8988T (cell line): ENCODE results near the gene TREH.
"Not testable (repeated sequence)": the region's sequence is repeated elsewhere in the genome, so short reads cannot be mapped to it uniquely, and the experiment has no call there.

Source experiments
- DNase-seq: peaks from one replicate; pipeline ENCODE4 v3.0.0; 2011

The TREH gene, protein sequence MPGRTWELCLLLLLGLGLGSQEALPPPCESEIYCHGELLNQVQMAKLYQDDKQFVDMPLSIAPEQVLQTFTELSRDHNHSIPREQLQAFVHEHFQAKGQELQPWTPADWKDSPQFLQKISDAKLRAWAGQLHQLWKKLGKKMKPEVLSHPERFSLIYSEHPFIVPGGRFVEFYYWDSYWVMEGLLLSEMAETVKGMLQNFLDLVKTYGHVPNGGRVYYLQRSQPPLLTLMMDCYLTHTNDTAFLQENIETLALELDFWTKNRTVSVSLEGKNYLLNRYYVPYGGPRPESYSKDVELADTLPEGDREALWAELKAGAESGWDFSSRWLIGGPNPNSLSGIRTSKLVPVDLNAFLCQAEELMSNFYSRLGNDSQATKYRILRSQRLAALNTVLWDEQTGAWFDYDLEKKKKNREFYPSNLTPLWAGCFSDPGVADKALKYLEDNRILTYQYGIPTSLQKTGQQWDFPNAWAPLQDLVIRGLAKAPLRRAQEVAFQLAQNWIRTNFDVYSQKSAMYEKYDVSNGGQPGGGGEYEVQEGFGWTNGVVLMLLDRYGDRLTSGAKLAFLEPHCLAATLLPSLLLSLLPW

DNA sequence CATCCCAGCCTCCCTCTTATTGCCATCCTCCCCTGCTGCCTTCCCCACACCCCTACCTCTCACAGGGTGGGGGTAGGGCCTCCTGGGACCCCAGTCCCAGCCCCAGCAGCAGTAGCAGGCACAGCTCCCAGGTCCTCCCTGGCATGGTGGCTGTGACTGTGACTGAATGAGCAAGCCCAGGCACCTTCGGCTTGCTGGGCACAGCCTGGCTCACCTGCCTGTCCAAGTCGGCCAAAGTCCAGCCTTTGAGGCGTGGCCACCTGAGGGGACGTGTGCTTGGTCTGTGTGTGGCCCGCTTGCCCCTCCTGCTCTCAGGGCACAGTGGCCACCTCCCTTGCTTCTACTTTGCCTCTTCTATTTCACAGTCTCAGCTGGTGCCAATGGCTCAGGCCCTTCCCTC, at the start of gene TREH:
Gene TREH (minus strand): TSS at position 168 of the 400 bp plus-strand sequence. CDS start 23 bp downstream, at position 145.
- no peak for DNase-seq

DNA sequence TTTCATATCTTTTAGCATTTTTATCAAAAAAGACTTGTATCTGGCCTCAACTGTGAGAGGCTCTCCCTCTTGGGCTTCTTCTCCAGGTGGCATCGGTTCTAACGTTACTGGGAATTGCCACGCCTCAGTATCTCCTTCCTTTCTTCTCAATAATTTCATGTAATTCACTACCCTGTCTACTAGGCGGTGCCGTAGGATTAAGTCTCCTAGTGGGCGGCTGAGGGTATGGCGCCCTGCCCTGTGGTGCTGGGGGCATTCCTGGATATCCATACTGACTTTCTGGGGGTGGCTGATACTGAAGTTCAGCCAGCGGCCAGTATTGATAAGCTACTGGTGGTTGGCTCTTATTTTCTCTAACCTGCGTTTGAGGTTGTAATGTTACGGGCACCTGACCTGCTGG, 48.7 kb upstream of the TREH start:
- not testable (repeated sequence) for DNase-seq

DNA sequence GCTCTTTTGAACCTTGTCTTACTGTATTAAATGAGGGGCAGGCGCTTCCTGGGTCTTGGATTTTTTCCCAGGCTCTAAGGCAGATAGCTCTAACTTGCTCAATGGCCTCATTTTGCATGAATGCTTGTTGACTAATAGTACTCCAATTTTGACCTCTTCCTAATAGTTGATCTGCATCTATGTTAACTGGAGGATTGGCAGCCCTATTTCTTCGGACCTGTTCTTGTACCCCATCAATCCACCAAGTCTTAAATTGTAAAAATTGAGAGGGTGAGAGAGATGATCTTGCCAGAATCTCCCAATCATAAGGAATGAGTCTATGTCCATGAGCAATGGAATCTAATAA, 48.2 kb upstream of the TREH start:
- not testable (repeated sequence) for DNase-seq

DNA sequence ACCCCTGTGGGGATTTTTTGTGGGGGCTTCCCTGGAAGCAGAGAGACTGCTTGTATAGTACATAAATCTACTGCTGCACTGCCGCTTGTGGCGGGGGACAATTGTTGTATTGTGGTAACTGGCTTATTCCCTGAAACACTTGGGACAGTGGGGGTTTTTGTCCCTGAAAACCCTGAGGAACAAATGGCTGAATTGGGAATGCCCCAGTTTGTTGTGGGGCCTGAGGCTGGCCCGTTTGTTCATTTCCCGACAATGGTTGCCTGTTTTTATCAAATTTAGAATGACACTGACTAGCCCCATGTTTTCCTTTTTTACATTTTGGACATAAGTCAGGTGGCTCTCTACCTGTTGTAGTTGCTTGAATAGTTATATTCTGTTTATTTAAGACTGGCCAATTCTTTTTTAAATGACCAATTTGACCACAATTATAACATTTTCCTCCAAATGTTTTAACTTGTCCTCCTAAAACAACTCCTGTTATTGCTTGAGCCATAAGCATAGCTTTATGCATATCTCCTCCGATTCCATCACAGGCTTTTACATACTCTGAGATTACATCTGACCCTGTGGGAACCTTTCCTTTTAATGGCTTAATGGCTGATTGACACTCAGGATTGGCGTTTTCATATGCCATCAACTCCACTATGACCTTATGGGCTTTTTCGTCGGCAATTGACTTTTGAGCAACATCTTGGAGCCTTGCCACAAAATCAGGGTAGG, 47.7 kb upstream of the TREH start:
- not testable (repeated sequence) for DNase-seq

DNA sequence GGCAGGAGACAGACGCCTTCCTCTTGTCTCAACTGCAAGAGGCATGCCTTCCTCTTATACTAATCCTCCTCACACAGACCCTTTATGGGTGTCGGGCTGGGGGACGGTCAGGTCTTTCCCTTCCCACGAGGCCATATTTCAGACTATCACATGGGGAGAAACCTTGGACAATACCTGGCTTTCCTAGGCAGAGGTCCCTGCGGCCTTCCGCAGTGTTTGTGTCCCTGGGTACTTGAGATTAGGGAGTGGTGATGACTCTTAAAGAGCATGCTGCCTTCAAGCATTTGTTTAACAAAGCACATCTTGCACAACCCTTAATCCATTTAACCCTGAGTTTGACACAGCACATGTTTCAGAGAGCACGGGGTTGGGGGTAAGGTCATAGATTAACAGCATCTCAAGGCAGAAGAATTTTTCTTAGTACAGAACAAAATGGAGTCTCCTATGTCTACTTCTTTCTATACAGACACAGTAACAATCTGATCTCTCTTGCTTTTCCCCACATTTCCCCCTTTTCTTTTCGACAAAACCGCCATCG, 42.1 kb upstream of the TREH start:
- not testable (repeated sequence) for DNase-seq

DNA sequence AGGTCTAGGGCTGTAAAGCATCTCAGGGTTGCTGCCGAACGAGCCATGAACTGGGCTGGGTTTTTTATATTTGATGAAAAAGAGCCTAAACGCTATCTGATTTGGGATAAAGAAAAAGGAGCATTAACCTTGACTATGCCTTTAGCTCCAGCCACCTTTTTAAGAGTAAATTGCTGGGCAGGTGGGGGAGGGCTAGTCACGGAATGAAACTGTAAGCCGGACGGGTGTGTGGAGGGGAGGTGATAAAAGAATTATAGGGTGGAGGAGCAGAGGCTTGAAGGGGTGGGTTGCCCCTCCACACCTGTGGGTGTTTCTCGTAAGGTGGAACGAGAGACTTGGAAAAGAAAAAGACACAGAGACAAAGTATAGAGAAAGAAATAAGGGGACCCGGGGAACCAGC, 41.3 kb upstream of the TREH start:
- DNase-seq, result not testable (repeated sequence)

DNA sequence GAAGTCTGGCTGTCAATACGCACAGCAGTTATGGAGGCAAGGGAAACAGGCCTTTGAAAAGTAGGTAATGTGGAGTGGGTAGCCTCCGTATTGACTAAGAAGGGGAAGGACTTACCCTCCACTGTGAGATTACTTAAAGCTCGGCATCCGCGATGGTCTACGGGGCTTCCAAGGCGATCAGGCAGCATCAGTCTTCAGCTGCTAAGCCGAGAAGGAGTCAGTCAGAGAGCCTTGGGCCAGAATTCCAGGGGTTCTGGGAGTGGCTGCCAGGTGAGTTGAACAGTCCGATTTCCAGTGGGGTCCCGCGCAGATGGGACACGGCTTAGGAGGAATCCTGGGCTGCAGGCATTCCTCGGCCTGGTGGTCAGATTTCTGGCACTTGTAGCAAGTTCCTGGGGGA, 40.6 kb upstream of the TREH start:
- DNase-seq, result not testable (repeated sequence)

DNA sequence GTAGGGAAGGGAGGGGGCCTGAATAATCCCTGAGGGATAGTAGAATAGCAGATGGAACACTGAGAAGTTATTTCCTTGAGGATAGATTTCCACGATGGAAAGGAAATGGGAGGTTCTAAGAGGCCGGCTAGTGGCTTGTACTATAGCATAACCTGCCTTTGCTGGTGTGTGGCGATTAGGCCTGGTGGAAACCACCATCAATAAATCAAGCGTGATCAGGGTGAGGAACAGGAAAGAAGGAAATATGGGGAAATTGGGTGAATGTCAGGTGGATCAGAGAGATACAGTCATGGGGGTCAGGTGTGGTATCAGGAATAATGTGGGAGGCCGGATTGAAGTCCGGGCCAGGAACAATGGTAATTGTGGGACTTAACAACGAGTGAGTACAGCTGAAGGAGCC, 39.1 kb upstream of the TREH start:
- not testable (repeated sequence) for DNase-seq

DNA sequence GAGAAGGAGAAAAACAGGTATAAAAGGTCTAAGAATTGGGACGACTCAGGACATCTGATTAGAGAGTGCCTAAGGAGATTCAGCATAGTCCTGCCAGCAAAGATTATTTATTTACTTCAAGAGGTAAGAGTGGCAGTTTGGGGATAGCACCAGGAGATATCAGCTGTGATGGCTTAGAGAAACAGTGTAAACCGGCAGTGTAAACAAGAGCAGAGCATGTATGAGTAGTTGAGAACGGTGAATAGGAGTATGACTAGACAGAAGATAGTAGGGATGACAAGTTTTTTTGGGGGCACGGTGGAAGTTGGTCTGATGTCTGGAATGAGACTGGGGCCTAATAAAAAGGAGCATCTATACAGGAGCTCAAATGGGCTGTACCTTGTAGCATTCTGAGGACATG, 38.3 kb upstream of the TREH start:
- DNase-seq, result not testable (repeated sequence)

DNA sequence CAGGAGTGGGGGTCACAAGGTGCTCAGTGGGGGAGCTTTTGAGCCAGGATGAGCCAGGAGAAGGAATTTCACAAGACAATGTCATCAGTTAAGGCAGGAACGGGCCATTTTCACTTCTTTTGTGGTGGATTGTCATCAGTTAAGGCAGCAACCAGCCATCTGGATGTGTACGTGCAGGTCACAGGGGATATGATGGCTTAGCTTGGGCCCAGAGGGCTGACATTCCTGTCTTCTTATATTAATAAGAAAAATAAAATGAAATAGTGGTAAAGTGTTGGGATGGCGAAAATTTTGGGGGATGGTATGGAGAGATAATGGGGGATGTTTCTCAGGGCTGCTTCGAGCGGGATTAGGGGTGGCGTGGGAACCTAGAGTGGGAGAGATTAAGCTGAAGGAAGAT, 37.8 kb upstream of the TREH start:
- DNase-seq, result not testable (repeated sequence)

DNA sequence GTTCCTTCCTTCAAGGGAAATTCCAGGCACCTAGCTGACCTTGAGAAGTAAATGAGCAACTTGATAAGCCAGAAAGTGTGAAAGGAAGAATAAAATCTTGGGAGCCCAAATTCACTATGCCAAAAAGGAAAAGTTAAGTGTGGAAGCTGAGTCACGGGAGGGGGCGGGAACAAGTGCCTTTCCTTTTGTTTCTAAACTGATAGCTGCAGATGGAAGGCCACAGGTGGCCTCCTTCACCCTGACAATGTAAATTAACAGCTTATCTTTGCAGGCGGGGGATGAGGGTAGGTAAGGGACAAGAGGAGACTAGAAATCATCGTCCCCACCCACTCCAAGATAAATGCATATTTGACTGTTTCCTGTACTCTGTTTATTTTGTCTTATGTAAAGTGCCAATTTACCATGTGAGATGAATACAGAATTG, 36.4 kb upstream of the TREH start:
- no peak for DNase-seq

DNA sequence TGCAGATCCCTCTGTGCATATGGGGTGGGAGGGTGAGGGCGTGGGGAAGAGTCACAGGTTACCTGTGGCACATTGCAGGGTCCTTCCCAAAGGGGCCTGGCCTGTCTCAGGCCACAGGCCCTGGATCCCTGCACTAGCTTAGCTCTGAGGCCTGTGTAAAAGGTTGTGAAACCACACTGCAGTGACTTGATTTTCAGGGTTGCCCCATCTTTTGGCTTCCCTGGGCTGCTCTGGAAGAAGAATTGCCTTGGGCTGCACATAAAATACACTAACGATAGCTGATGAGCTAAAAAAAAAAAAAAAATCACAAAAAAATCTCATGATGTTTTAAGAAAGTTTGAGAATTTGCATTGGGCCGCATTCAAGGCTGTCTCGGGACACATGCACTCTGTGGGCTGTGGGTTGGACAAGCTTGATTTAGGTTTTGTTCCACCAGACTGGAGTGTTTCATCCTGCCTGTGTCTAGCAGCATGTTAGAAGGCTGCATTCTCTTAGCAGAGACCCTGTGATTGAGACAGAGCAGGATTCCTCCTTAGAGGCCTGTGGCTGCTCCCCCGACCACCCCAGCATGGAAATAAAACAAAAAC, 35.9 kb upstream of the TREH start:
- DNase-seq, result no peak

DNA sequence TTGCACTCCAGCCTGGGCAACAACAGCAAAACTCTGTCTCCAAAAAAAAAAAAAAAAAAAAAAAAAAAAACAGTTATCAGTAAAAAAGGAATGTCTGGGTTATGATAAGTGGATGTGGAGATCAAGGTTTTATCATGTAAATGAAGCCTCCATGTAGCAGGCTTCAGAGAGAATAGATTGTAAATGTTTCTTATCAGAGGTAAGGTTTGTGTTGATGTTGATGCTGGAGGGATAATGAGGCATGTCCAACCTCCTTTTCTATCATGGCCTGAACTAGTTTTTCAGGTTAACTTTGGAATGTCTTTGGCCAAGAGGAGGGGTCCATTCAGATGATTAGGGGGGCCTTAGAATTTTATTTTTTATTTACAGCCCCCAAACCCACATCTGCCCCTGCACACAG, 35.4 kb upstream of the TREH start:
- no peak for DNase-seq

DNA sequence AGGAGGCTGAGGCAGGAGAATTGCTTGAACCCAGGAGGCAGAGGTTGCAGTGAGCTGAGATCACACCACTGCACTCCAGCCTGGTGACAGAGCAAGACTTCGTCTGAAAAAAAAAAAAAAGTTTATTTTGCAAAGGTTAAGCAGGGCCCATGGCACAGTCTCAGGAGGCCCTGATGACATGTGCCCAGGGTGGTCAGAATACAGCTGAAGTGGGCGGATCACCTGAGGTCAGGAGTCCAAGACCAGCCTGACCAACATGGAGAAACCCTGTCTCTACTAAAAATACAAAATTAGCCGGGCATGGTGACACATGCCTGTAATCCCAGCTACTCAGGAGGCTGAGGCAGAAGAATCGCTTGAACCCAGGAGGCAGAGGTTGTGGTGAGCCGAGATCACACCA, 35.0 kb upstream of the TREH start:
- not testable (repeated sequence) for DNase-seq

DNA sequence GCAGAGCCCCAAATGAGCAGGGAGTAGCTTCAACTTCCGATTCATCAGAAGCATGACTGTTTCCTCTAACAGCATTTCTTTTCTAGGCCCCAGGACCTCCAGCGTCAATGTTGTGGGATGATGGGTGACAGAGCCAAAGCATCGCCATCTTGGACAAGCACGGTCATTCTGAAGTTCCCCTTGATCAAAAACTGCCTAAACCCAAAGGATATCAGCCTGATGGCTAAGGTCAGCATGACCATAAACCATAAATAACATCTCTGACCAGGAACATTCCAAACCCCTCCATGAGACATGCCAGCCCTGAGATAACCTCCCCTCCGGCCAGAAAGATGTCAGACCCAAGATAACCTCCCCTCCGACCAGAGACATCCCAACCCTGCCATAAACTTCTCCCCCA, 28.8 kb upstream of the TREH start:
- no peak for DNase-seq

DNA sequence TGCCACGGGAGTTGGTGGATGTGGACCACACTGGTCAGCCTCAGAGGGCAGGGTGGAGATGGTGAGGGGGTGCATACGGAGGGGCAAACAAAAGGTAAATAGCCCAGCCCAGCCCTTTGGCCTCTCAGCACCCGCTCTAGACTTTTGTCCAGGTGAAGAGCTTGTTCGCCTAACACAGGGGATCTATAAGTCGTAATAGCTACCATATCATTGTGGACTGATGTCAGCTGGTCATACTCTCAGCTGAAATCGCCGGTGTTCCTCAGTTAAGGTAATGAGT, 27.0 kb upstream of the TREH start:
- no peak for DNase-seq

DNA sequence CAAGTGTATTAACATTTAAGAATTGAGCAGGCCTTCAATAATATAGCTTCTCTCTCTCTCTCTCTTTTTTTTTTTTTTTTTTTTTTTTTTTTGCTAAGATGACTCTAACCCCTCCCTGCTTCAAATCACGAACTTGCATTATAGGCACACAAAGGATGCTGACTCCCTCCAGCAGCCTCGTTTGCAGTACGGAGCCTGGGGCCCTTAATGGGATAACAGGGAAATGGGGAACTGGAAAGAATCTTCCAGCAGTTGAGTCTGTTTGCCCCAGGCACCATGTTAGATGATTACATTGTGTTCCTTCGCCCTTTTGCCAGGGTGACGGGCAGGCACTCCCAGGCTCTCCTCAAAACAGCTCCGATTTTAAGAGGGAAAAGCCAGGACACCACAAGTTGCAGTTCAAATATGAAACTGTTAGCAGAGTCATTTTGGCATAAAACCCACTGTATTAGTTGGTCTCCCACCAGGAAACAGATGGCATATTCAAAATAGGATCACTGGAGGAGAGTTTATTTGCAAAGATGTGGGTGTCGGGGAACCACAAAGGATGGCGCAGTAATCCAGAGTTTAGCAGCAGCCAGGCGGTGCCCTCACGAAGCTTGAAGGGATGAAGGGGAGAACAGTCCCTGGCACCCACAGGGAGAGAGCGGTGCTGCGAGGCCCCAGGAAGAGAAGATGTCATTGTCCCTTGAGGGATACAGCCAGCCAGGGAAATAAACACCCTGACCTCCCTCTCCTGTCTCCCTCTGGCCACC, 26.5 kb upstream of the TREH start:
- DNase-seq, result no peak

DNA sequence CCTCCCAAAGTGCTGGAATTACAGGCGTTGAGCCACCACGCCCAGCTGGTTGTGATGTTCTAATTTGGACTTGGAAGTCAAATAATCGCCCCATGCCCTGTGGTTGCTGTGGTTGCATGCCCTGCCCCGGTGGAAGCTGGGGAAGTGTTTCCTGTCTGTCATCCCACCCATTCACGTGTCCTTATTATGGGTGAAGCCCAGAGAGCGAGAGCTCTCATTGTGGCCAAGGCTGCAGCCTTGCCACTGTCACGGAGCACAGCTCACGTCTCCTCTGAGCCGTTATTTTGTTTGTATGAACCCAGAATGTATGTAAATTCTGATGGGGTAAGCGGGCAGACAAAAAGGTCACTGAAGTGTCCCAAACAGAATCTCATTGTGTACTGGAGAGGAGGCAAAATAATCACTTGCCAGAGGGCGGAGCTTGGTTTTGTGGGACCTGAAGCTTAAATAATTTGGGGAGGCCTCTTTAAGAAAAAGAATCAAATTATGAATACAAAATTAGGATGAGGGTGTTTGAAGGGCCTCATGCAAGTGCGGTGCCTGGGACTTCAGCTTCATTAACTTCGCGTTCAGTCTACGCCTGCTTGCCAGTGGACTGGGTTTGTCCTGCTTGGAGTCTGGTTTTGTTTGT, 25.8 kb upstream of the TREH start:
- DNase-seq, result no peak

DNA sequence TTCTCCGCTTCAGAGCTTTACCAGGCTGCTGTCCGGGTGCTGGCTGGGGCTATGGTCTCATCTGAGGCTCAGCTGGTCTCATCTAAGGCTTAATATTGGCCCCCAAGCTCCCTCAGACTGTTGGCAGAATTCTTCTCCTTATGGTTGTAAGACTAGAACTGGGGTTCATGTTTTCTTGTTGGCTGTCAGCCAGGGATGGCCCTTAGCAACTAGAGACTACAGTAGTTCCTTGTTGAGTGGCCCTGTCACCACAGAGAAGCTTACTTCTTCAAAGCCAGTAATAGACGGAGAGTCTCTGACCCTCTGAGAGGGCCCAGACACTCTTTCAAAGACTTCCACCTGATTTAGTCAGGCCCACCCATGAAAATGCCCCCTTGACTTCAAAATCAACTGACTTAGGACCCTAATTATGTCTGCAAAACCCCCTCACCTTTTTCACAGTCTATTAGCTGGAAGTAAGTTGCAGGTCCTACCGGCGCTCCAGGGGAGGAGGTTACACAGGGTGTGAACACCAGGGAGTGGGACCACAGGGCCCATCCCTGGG, 24.2 kb upstream of the TREH start:
- DNase-seq, result no peak

DNA sequence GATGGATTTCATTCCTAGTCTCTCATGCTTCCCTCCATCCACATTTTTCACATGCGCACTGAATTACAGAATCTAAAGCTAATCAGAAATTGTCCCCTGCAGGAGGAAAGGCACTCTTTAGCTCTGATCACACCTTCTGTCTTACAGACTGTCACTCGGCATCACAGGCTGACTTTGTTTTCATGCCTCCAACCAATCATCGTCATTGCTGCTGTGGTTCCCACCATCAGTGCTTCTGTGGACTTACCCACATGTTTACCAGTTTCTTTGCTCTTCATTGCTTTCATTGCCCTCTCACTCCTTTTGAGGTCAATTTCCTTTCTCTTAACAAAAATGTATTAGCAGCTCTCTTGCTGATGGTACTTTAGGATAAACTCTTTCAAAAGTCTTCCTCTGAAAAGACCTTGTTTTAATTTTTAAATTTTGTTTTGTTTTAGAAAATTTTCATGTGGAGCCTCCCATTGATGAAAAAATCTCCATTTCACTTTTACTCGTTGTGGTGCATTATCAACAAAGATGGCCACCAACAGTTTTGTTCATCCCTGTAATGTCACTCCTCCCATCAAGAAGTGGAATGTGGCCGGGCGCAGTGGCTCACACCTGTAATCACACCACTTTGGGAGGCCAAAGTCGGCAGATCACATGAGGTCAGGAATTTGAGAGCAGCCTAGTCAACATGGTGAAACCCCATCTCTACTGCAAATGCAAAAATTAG, 20.2 kb upstream of the TREH start:
- DNase-seq, result no peak

DNA sequence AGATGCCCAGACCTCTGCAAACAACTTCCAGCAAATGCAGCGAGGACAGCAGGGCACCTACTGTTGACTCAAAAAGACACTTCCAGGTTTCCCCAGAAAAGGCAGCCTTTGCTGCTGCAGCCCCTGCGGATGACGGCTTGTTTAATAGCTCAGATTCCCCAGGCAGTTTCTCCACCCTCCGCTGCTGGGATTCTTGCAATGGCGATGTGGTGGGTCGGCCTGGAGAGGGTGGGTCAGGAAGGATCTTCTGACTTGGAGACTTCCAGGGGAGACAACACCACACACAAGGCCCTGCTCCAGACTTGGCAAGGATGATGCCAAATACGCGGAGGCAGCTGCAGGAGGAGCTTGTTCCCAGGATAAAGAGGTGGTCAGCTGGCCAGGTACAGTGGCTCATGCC, 17.9 kb upstream of the TREH start:
- no peak for DNase-seq
